ENCODE data around the gene EHD2. TPM values are rescaled to one million over a fixed set of nuclear protein-coding genes. Genes with fewer than 3 reads are reported as not detected.
A peak's percentile ranks its signal among the peaks of the same experiment; 100 is the strongest.

Gene EHD2
- total and polyA plus RNA-seq, 2 of the 4 experiments (the other 2 are of a cell fraction) = 35.3 to 181 TPM

DNA sequence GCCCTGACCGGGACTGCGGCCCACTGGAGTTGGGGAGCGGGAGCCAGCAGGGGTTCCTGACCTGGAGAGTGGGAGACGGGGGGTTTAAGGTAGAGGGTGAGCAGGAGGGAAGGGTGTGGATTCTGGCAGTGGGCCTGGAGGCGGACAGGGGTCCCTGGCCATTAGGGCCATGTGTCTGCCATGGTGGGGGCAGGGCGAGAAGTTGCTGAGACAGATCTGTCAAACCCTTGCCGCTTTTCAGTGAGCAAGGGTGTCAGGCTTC is 53.1 kb downstream of the EHD2 start:
- DNase-seq (no peak), ATAC-seq (ENCODE audit: low read depth) (no peak)
- Histone ChIP-seq H2AFZ (replicated peaks; ENCODE audit: low read length, poor library complexity) (peak overlapping the region; percentile 71), H3K4me3 (ENCODE audit: insufficient read depth, low read depth, low read length) (no peak overlapping the region), H3K4ac (ENCODE audit: low read depth, low read length) (no peak overlapping the region), H3K27ac (ENCODE audit: insufficient read depth, low read length) (no peak overlapping the region), H3K56ac (ENCODE audit: extremely low read depth, insufficient read depth, low read length) (no peak overlapping the region), H3K4me1 (ENCODE audit: control insufficient read depth, insufficient read depth, low read length) (no peaks in the 10 kb centered on the region), H3K14ac (replicated peaks; ENCODE audit: low read depth, low read length) (no peak overlapping the region), H2AK9ac (replicated peaks; ENCODE audit: low read depth, low read length, poor library complexity) (no peak overlapping the region), H3K18ac (ENCODE audit: low read depth, low read length) (no peak overlapping the region), H3K36me3 (ENCODE audit: control insufficient read depth, insufficient read depth, low read length) (no peaks in the 10 kb centered on the region), H3K79me1 (ENCODE audit: low read depth in 1 of 2, low read length in 2 of 2) (no peaks in the 10 kb centered on the region), H2BK15ac (ENCODE audit: low read depth, low read length) (no peak overlapping the region), H2BK120ac (ENCODE audit: low read depth, low read length) (no peak overlapping the region), H2BK5ac (ENCODE audit: low read depth, low read length, poor library complexity, severe bottlenecking) (no peak overlapping the region), H4K91ac (ENCODE audit: insufficient read depth, low read depth, low read length) (no peak overlapping the region), H3K4me2 (ENCODE audit: low read depth, low read length) (no peak overlapping the region), H3K9me3 (ENCODE audit: control insufficient read depth, insufficient read depth, low read length) (no peaks in the 10 kb centered on the region), H2AK5ac (ENCODE audit: low read depth, low read length) (no peak overlapping the region), H4K20me1 (ENCODE audit: insufficient read depth, low read length) (no peaks in the 10 kb centered on the region), H3K9me1 (ENCODE audit: insufficient read depth, low read length) (no peaks in the 10 kb centered on the region; the same call in 1 of the 2 replicates), H4K5ac (ENCODE audit: low read depth, low read length) (no peak overlapping the region), H3K23ac (ENCODE audit: low read depth, low read length) (no peak overlapping the region), H2BK20ac (ENCODE audit: low read depth, low read length) (no peak overlapping the region), H3K9ac (ENCODE audit: low read depth, low read length) (no peak overlapping the region), H3K27me3 (ENCODE audit: control insufficient read depth, insufficient read depth, low read length) (peaks cover 9% of the 10 kb centered on the region), H4K8ac (ENCODE audit: low read depth in 2 of 2, low read length in 2 of 2) (no peak overlapping the region)
- in situ Hi-C loops (cut with MboI; ENCODE audit: low sequenced_read_pairs) (no loop called here), intact Hi-C loops (cut with micrococcal nuclease) (loop anchor here (1.0 kb wide), 2 partner anchors 22 to 97 kb away; no protein-coding TSS in a partner anchor), dilution Hi-C loops (cut with HindIII; ENCODE audit: low sequenced_read_pairs, unreplicated experiment) (no loop called here)
- WGBS, 2 experiments (ENCODE audit: extremely low coverage in 2 of 2, insufficient read length in 1 of 2) = no CpG with 5 or more reads among the region's 7 CpGs
- ChIA-PET POLR2A (ENCODE audit: unreplicated experiment) (no interaction called here), CTCF (interaction anchor here (1.0 kb wide), 2 partner anchors 13 to 21 kb away, joined by 3 read pairs; partner anchors contain the start of gene NOP53)
- no TSS peak for BruUV-seq (replicated peaks)
- TF ChIP-seq CEBPB (IDR thresholded peaks at IDR 0.05; ENCODE audit: low read depth, low read length) (no peak), USF2 (IDR thresholded peaks at IDR 0.05; ENCODE audit: low read depth, low read length) (no peak), BHLHE40 (IDR thresholded peaks at IDR 0.05; ENCODE audit: low read depth, low read length) (no peak), FOS (IDR thresholded peaks at IDR 0.05; ENCODE audit: low read depth, low read length) (no peak), MAZ (IDR thresholded peaks at IDR 0.05; ENCODE audit: borderline replicate concordance, low read depth, low read length) (no peak), MXI1 (IDR thresholded peaks at IDR 0.05; ENCODE audit: borderline replicate concordance, low read depth, low read length) (no peak), SMC3 (IDR thresholded peaks at IDR 0.05; ENCODE audit: low read depth, low read length) (no peak), RFX5 (IDR thresholded peaks at IDR 0.05; ENCODE audit: low read depth, low read length) (no peak), NFE2L2 (IDR thresholded peaks at IDR 0.05; ENCODE audit: low read depth, low read length) (no peak)
- TF ChIP-seq, protein P1, sequence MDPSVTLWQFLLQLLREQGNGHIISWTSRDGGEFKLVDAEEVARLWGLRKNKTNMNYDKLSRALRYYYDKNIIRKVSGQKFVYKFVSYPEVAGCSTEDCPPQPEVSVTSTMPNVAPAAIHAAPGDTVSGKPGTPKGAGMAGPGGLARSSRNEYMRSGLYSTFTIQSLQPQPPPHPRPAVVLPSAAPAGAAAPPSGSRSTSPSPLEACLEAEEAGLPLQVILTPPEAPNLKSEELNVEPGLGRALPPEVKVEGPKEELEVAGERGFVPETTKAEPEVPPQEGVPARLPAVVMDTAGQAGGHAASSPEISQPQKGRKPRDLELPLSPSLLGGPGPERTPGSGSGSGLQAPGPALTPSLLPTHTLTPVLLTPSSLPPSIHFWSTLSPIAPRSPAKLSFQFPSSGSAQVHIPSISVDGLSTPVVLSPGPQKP (IDR thresholded peaks at IDR 0.05; ENCODE audit: borderline replicate concordance, low read depth, low read length) = no peak

Data from IMR-90 (cell line).